Measurements from ENCODE around the gene SDC3. TPM values are rescaled to one million over a fixed set of nuclear protein-coding genes. Genes with fewer than 3 reads are reported as not detected.

SDC3 gene
- total and polyA plus RNA-seq, 11 donors: 16.8 to 83.4 (median 28.8) TPM

- Histone ChIP-seq H3K9me3 (no peaks in the 10 kb centered on the region), H3K27me3 (no peaks in the 10 kb centered on the region), H3K4me3 (no peak overlapping the region), H3K36me3 (no peaks in the 10 kb centered on the region), H3K27ac (no peak overlapping the region), H3K4me1 (peaks cover 0 to 6% (median 0%) of the 10 kb centered on the region in 12 donors)
- DNase-seq: no peak
- no peak for TF ChIP-seq CTCF (IDR thresholded peaks at IDR 0.05)
- TF ChIP-seq POLR2A (IDR thresholded peaks at IDR 0.05): no peak
- 90 to 94% (median 93%) methylated on average over 5 of the region's 5 CpGs for WGBS, 4 donors
- ATAC-seq: no peak
- intact Hi-C loops (cut with DNase I): no loop called here
Measured at GRCh38 chr1:30860320-30860652, 48.3 kb downstream of the SDC3 start.

- no peak for TF ChIP-seq CTCF (IDR thresholded peaks at IDR 0.05)
- no peak overlapping the region for H3K4me3 ChIP-seq
- peaks cover 0 to 12% (median 2%) of the 10 kb centered on the region in 12 donors for H3K4me1 ChIP-seq
- no peaks in the 10 kb centered on the region for H3K36me3 ChIP-seq
- no peaks in the 10 kb centered on the region for H3K27me3 ChIP-seq
- no peaks in the 10 kb centered on the region for H3K9me3 ChIP-seq
- 94 to 100% (median 95%) methylated on average over 2 to 8 of the region's 8 CpGs for WGBS, 4 donors
- no peak overlapping the region for H3K27ac ChIP-seq
- intact Hi-C loops (cut with DNase I): loop anchor here in 2 of 10 donors (5.0 to 10.0 kb wide), 2 partner anchors 34 to 47 kb away; partner anchors contain the start of gene SDC3 (in 1 of the 2)
- ATAC-seq (no peak), DNase-seq (no peak)
Measured at GRCh38 chr1:30857964-30858363, 50.6 kb downstream of the SDC3 start.

- intact Hi-C loops (cut with DNase I): loop anchor here in 2 of 10 donors (5.0 to 10.0 kb wide), 2 partner anchors 35 to 48 kb away; partner anchors contain the start of gene SDC3 (in 1 of the 2)
- no peak overlapping the region for H3K27ac ChIP-seq
- H3K4me1 ChIP-seq: peaks cover 0 to 20% (median 9%) of the 10 kb centered on the region in 12 donors
- no peak overlapping the region for H3K4me3 ChIP-seq
- ATAC-seq (no peak), DNase-seq (no peak)
- H3K27me3 ChIP-seq: no peaks in the 10 kb centered on the region
- no peak for TF ChIP-seq CTCF (IDR thresholded peaks at IDR 0.05)
- TF ChIP-seq POLR2A (IDR thresholded peaks at IDR 0.05): no peak
- H3K9me3 ChIP-seq: no peaks in the 10 kb centered on the region
- no peaks in the 10 kb centered on the region for H3K36me3 ChIP-seq
Measured at GRCh38 chr1:30857062-30857461, 51.5 kb downstream of the SDC3 start.

GRCh38 chr1:30856260-30856790 is 52.2 kb downstream of the SDC3 start:
- DNase-seq (peak in 1 of 5 donors; percentile 55), ATAC-seq (peak in 1 of 4 donors; percentile 8)
- Histone ChIP-seq H3K4me3 (no peak overlapping the region), H3K4me1 (peaks cover 0 to 20% (median 12%) of the 10 kb centered on the region in 12 donors), H3K36me3 (no peaks in the 10 kb centered on the region), H3K27ac (peak overlapping the region in 1 of 12 donors; percentile 25), H3K27me3 (no peaks in the 10 kb centered on the region), H3K9me3 (no peaks in the 10 kb centered on the region)
- WGBS, 4 donors: 30 to 54% (median 37%) methylated on average over 10 to 14 of the region's 14 CpGs
- peak in 3 of 12 donors; percentile 5 to 8 (median 7) for TF ChIP-seq CTCF (IDR thresholded peaks at IDR 0.05)
- TF ChIP-seq POLR2A (IDR thresholded peaks at IDR 0.05): no peak
- intact Hi-C loops (cut with DNase I): loop anchor here in 2 of 10 donors (5.0 to 10.0 kb wide), 2 partner anchors 36 to 48 kb away; partner anchors contain the start of gene SDC3 (in 1 of the 2)

All from heart left ventricle (tissue), 16 donors.